Left renal pelvis (tissue), 4 donors: ENCODE data around the gene ZNF208. TPM values are rescaled to one million over a fixed set of nuclear protein-coding genes. Genes with fewer than 3 reads are reported as not detected.
"Not testable (repeated sequence)": the region's sequence is repeated elsewhere in the genome, so short reads cannot be mapped to it uniquely, and the experiment has no call there.

Experiments
- DNase-seq, 4 donors: peaks; one replicate each; pipeline ENCODE4 v3.0.0-alpha.2; 2013; ENCODE audit warnings: low read depth in 4 of 4, low spot score in 3 of 4
- polyA plus RNA-seq, 4 donors: library from polyadenylated mRNA; unstranded; fragments of 120-200 nt; gene quantifications; one replicate each; pipeline ENCODE4 v1.2.1, GENCODE V29; 2013; ENCODE audit not compliant: insufficient read length in 4 of 4

Gene ZNF208
- 10 to 100 TPM in 1 of 4 donors, 1 to 10 TPM in 3; 2.7 to 14.7 (median 3.1) TPM for polyA plus RNA-seq

DNA sequence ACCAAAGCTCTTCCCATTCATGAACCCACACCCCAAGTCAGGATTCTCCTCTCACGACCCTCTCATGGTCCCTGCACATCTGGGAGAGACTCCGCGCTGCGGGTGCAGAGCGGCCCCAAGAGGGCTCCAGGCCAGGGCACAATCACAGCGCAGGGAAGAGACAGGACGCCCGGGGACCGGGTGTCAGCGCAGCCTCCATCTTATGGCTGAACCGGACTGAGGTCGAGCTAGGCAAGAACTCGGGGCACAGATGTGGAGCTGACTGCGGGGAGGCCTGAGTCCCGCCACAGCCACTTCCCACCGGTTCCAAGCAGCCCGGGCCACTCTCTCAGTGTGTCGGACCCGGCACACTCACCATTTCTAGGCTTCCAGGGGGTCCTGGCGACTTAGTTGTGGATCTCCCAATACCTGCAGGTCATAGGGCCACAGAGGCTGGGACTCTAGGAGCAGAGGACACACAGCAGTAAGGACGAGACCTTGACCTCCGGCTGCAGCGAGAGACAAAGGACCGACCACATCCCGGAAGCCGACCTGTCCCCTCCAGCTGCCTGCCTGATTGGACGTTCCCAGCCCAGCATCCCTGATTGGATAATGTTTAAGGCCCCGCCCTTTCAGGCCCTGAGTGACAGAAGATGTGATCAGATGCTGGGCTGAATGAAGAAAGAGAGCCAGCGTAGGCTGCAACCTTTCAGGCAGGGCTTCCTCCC lies at the start of gene ZNF208:
Gene ZNF208, minus strand, starts transcription at position 507 of the 707 bp plus-strand sequence. Its CDS starts 149 bp downstream, at position 358.
- DNase-seq = peak in 2 of 4 donors; percentile 14 to 18

DNA sequence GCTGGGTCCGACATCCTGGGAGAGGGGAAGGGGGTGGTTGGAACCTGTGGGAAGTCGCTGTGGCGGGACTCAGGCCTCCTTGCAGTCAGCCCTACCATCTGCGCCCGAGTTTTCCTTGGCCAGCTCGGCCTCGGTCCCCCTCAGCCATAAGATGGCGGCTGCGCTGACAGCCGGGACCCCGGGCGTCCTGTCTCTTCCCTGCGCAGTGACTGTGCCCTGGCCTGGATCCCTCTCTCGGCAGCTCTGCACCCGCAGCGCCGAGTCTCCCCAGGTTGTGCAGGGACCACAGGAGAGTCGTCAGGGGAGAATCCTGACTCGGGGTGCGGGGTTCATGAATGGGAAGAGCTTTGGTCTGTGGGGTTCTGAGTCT lies 41.9 kb upstream of the ZNF208 start:
- no peak for DNase-seq

GRCh38 chr19:22041151-22041550 lies 30.4 kb upstream of the ZNF208 start:
- not testable (repeated sequence) for DNase-seq

DNA sequence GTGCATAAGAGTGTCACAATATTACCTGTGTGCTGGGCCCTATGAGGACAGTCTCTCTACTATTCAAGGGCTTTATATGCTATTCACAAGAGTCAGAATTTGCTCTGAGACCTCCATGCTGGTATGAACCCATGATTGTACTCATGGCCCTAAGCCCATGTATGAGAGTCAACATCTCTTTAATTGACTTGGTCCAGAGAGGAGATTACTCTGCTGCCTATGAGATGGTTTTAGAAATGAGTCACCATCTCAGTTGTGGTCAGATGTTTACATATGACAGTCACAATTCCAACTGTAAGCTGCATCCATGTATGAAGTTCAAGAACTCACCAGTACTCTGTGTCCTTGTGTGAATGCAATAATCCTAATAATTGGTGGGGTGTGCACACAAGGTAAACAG lies 19.9 kb upstream of the ZNF208 start:
- DNase-seq = no peak

DNA sequence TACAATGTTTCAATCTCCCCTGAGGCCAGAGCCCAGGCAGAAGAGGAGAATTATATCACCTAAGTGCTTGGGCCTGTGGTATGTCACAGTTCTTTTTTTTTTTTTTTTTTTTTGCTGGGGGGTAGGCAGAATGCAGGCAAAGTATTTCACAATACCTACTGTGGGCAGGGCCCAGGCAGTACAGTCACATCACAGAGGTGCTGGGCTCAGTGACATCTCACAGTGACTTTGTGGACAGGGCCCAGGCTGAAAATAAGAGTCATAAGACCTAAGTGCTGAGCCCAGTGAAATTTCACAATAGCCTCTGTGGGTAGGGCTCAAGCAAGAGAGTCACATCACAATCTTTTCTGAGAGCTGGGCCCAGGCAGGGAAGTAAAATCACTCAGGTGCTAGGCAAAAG lies 15.9 kb upstream of the ZNF208 start:
- no peak for DNase-seq

GRCh38 chr19:22025539-22025938 lies 14.8 kb upstream of the ZNF208 start:
- not testable (repeated sequence) for DNase-seq

GRCh38 chr19:21970466-21970865 lies 40.3 kb downstream of the ZNF208 start:
- no peak for DNase-seq

GRCh38 chr19:21947775-21948174 lies 63.0 kb downstream of the ZNF208 start:
- no peak for DNase-seq

DNA sequence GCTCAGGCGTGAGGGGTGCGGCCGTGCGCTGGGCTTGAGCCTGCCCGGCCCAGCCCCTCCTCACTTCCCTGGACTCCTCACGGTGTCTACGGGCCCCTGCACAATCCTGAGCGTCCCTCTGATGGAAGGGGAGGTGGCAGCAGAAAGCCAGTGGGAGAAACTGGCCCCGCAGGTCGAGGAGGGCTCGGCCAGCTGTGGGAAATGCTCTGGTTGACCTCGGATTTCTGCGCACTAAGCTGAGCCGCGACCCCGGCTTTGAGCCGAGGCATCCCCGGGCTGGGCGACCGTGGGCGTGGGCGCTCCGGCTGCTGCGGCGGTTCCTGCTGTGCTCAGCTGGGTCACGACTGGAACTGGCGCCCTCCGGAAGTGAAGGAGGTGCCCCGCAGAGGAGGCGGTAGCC lies 70.1 kb downstream of the ZNF208 start:
- no peak for DNase-seq

GRCh38 chr19:21934593-21934992 lies 76.2 kb downstream of the ZNF208 start:
- DNase-seq = no peak

- DNase-seq = no peak
Measured at GRCh38 chr19:21934131-21934530, 76.6 kb downstream of the ZNF208 start.

GRCh38 chr19:21922276-21922675 lies 88.5 kb downstream of the ZNF208 start:
- no peak for DNase-seq

- DNase-seq = no peak
Measured at GRCh38 chr19:21921691-21922180, 89.0 kb downstream of the ZNF208 start.

GRCh38 chr19:21915411-21915810 lies 95.3 kb downstream of the ZNF208 start:
- DNase-seq = no peak

DNA sequence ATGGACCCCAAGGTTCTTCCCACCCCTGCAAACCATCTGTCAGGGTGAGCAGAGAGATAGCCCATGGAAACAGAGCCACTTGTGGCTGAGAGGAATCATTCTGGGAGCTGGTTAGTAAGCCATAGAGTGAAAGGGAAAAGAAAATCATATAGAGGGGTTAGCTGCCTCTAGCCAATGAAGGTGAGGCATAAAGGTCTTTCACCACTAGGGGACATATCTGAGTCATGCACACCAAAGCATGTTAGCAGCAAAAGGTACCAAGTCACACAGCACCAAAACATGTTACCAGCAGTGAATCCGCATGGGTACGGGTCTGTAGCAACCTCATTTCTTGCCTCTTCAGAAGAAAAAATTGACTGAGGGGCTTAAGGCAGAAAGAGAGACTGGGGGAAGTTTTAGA lies 98.1 kb downstream of the ZNF208 start:
- no peak for DNase-seq

DNA sequence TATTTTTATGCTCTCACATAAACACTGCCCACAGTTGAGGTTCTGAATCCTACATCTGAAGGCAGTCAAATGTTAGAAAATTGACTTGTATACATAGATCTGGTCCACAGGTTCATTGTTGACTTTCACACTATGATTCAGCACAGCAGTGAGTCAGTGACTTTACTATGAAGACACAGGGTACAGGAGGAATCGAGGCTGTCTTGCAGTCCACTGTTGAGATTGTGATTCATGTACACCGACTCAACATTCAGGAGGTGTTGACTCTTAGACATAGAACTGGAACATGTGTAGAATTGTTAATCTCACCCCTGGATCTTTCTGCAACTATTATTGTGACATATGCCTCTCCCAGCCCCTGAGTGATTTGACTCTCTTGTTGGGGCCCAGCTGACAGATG lies 100.4 kb downstream of the ZNF208 start:
- no peak for DNase-seq

GRCh38 chr19:21908066-21908465 lies 102.7 kb downstream of the ZNF208 start:
- DNase-seq = no peak

- no peak for DNase-seq
Measured at GRCh38 chr19:21907516-21907915, 103.2 kb downstream of the ZNF208 start.

DNA sequence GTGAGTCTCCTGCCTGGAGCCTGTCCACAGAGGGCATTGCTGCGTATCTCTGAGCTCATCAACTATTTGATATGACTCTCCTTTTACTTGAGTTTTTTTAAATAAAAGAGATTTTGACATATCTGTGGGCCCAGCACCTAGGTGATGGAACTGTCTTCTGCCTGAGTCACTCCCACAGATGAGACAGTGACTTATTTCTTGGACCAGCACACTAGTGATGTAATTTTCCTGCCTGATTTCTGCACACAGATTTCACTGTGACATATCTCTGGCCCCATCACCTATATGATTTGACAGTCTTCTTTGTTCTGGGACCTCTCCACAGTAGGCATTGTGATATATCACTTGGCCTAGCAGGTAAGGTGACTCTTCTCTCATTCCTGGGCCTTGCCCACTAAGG lies 108.2 kb downstream of the ZNF208 start:
- DNase-seq = no peak

DNA sequence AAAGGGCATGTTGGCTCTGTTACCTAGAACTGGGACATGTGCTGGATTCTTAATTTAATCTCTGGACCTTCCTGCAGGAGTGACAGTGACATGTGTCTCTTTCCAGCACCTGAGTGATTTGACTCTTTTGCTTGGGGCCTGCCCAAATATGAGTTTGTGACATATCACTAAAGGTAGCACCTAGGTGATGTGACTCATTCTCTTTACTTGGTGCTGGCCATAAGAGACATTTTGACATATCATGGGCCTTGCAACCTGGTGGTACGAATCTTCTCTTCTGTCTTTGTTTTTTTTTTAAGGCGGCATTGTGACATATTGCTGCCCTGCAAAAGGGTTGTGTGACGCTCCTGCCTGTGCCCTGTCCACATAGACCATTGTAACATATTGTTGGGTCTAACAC lies 108.9 kb downstream of the ZNF208 start:
- DNase-seq = no peak

- DNase-seq = no peak
Measured at GRCh38 chr19:21900401-21900800, 110.3 kb downstream of the ZNF208 start.

DNA sequence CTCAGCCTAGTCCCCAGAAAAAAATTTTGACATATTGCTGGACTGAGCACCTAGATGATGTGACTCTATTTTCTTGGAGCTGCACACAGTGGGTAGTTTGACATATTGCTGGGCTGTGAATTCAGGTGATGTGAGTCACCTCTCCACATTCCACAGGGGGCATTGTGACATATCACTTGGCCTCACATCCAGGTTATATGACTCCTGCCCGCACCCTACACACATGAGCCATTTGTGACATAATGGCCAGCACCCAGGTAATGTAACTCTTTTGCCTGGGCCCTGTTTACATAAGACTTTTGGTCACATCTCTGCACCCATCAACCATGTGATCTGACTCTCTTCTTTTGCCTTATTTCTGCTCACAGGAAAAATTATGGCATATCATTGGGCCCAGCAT lies 119.7 kb downstream of the ZNF208 start:
- DNase-seq = no peak

DNA sequence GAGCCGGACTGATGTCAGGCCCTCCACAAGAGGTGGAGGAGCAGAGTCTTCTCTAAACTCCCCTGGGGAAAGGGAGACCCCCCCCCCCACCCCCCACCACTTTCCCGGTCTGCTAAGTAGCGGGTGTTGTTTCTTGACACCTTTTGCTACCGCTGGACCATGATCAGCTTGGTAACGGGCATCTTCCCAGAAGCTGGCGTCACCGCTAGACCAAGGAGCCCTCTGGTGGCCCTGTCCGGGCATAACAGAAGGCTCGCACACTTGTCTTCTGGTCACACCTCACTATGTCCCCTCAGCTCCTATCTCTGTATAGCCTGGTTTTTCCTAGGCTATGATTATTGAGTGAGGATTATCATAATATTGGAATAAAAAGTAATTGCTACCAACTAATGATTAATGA lies 120.7 kb downstream of the ZNF208 start:
- DNase-seq = not testable (repeated sequence)
